ENCODE data around the gene CALML3.
"Not testable (repeated sequence)": the region's sequence is repeated elsewhere in the genome, so short reads cannot be mapped to it uniquely, and the experiment has no call there.

CALML3 gene

DNA sequence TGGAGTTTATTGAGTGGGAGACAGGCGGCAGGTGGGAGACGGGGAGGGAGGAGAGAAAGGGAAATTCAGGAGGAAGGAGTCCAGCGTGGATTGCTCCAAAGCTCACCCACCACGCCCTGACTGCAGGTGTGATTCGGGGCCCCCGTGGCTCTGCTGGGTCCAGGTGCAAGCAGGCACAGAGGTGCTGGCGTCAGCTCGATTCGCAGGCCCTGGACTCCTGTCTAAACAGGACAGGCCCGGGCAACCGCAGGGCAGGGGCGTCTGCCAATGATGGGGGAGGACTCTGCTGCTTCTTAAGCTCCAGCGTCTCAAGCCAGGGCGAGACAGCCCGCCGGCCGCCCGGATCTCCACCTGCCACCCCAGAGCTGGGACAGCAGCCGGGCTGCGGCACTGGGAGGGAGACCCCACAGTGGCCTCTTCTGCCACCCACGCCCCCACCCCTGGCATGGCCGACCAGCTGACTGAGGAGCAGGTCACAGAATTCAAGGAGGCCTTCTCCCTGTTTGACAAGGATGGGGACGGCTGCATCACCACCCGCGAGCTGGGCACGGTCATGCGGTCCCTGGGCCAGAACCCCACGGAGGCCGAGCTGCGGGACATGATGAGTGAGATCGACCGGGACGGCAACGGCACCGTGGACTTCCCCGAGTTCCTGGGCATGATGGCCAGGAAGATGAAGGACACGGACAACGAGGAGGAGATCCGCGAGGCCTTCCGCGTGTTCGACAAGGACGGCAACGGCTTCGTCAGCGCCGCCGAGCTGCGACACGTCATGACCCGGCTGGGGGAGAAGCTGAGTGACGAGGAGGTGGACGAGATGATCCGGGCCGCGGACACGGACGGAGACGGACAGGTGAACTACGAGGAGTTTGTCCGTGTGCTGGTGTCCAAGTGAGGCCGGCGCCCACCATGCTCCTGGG lies at the start of gene CALML3:
Gene CALML3, plus strand, starts transcription at position 321 of the 920 bp plus-strand sequence. Its CDS starts 125 bp downstream, at position 446.
- no peak for DNase-seq (ENCODE audit: low spot score in 2 of 2)
- in situ Hi-C loops (cut with MboI; ENCODE audit: low sequenced_read_pairs): no loop called here
- no peaks in the 10 kb centered on the region for H3K27me3 ChIP-seq (ENCODE audit: low read depth)
- H3K36me3 ChIP-seq (replicated peaks): no peaks in the 10 kb centered on the region
- no peak within 1 kb of the TSS for H3K4me3 ChIP-seq
- H3K9me3 ChIP-seq: no peaks in the 10 kb centered on the region
- H3K4me1 ChIP-seq: no peaks in the 10 kb centered on the region

DNA sequence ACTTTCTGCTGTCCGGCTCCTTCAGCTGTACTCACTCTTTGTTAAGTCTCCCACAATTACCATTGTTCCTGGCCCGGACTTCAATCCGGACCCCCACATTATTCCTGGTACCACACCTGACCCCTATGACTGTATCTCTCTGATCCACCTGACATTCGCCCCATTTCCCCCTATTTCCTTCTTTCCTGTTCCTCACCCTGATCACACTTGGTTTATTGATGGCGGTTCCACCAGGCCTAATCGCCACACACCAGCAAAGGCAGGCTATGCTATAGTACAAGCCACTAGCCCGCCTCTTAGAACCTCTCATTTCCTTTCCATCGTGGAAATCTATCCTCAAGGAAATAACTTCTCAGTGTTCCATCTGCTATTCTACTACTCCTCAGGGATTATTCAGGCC lies 49.7 kb upstream of the CALML3 start:
- H3K4me3 ChIP-seq; in situ Hi-C loops (cut with MboI; ENCODE audit: low sequenced_read_pairs); H3K36me3 ChIP-seq (replicated peaks); H3K27me3 ChIP-seq (ENCODE audit: low read depth); H3K4me1 ChIP-seq; DNase-seq (ENCODE audit: low spot score in 2 of 2); H3K9me3 ChIP-seq: not testable (repeated sequence)

DNA sequence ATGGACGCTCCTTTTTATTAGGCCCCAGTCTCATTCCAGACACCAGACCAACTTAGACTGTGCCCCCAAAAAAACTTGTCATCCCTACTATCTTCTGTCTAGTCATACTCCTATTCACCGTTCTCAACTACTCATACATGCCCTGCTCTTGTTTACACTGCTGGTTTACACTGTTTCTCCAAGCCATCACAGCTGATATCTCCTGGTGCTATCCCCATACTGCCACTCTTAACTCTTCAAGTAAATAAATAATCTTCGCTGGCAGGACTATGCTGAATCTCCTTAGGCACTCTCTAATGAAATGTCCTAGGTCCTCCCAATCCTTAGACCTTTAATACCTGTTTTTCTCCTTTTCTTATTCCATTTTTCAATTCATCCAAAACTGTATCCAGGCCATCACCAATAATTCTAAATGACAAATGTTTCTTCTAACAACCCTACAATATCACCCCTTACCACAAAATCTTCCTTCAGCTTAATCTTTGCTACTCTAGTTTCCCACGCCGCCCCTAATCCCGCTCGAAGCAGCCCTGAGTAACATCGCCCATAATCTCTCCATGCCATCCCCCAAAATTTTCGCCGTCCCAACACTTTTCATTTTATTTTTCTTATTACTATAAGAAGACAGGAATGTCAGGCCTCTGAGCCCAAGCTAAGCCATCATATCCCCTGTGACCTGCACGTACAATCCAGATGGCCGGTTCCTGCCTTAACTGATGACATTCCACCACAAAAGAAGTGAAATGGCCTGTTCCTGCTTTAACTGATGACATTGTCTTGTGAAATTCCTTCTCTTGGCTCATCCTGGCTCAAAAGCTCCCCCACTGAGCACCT lies 48.6 kb upstream of the CALML3 start:
- H3K4me1 ChIP-seq; in situ Hi-C loops (cut with MboI; ENCODE audit: low sequenced_read_pairs); H3K9me3 ChIP-seq; DNase-seq (ENCODE audit: low spot score in 2 of 2); H3K4me3 ChIP-seq; H3K36me3 ChIP-seq (replicated peaks); H3K27me3 ChIP-seq (ENCODE audit: low read depth): not testable (repeated sequence)

DNA sequence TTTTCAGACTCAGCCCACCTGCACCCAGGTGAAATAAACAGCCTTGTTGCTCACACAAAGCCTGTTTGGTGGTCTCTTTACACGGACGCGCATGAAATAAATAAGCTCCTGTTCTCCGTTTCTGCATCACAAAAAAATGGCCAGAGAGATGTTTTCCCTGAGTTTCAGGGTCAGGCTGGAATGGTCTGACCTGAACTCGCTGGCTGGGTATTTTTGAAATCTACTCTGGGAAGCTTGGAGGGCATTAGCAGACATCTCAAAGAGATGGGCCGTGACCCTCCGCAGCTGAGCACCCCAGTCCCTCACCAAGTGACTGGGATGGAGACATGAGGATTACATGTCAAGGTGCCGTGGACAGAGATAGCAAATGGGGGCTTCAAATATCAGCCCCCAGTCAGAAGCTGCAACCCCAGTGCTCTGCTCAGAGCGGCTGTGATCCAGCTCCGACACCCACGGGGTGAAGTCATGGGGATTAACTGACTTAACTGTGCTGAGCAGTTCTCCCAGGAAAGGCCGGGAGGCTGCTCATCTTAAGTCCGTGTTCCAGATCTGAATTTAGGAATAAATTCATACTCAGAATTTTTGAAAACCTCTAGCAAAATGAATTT lies 47.7 kb upstream of the CALML3 start:
- in situ Hi-C loops (cut with MboI; ENCODE audit: low sequenced_read_pairs): no loop called here
- no peak for DNase-seq (ENCODE audit: low spot score in 2 of 2)
- Histone ChIP-seq H3K4me1 (no peaks in the 10 kb centered on the region), H3K4me3 (no peak overlapping the region), H3K36me3 (replicated peaks) (no peaks in the 10 kb centered on the region), H3K27me3 (ENCODE audit: low read depth) (no peaks in the 10 kb centered on the region), H3K9me3 (no peaks in the 10 kb centered on the region; the same call in 1 of the 2 replicates)

DNA sequence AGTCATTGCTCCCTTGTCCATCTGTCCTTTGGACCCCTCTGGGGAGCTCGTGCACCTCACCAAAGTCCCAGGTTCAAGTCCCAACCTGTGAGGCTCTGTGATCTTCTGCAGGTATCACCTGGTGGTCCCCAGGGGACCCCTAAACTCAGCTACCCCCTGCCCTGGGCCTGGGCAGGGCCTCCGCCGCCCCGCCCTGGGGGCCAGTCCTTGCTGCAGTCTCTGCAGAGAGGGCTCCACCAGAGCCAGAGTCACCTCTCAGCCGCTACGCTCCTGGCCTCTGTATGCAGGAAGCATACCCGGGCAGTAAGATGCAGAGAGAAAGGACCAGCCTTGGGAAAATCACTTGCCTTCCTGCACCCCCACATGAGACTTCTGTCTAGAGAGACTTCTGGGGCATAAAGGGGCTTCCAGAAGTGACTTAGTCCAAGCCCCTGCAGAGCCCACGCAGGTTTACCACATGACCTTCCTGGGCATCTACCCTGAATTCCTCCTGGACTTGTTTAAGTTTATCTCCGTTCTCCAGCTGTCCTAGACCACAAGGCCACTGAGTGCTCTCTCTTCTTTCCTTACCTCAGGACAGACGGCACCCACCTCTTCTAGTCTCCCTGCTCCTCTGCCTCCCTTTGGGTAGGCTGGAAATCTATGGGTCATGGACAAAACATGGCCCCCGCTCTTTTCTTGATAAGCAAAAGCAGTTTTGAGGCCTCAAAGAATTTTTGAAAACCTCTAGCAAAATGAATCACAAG lies 46.6 kb upstream of the CALML3 start:
- Histone ChIP-seq H3K9me3 (no peaks in the 10 kb centered on the region; the same call in 1 of the 2 replicates), H3K27me3 (ENCODE audit: low read depth) (no peaks in the 10 kb centered on the region), H3K4me1 (no peaks in the 10 kb centered on the region), H3K36me3 (replicated peaks) (no peaks in the 10 kb centered on the region), H3K4me3 (no peak overlapping the region)
- DNase-seq (ENCODE audit: low spot score in 2 of 2): no peak
- in situ Hi-C loops (cut with MboI; ENCODE audit: low sequenced_read_pairs): no loop called here

DNA sequence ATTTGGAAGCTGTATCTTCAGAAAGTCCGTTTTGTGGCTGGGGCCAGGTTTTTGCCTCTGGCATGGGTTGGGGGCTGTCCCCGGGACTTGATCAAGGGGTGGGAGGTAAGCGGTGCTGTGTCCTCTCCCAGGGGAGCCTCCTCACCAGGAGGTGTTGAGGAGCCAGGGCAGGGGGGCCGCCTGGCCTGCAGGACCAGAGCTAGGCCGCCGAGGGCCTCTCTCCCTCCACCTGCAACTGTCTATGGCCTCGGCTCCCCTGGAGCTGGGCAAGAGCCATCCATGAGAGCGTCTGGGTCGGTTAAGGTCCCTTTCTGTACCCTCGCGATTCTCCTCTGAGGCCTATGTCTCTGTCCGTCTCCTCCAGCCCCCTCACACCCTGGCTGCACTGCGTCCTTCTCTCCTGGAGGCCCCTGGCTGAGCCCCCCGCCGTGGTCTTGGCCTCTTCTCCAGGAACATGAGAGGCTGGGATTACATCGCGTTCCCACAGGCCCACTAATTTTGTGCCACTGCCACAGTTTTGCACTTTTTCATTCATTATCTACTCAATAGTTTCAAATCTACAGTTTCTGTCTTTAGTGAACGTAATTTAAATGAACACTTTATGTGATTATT lies 46.0 kb upstream of the CALML3 start:
- no peak overlapping the region for H3K4me3 ChIP-seq
- in situ Hi-C loops (cut with MboI; ENCODE audit: low sequenced_read_pairs): no loop called here

DNA sequence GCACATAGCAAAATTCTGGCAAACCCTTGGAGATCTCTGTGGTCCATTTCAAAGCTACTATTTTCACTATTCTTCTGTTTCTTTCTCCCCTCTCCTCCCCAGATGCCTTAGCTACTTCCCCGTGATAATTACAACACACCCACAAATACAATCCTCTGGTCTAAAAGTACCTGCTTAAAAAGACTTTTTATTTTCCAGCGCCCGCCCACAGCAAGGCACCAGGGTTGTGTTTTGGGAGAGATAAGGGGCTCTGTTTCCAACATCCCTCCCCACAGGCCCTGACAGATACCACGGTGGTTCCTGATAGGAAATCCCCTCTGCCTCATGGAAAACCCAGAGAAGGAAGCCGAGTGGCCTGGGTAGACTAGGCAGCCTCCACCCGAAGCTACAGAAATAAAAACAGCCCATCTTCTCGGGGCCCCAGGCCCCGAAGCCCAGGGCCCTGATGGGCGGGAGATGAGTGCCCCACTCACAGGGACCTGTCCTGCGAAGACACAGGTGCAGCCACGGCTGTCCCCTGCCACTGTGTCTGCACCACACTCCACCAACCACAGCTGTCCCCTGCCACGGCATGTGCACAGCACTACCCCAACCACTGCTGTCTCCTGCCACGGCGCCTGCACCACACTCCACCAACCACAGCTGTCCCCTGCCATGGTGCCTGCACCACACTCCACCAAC lies 45.1 kb upstream of the CALML3 start:
- no peak overlapping the region for H3K4me3 ChIP-seq
- H3K36me3 ChIP-seq (replicated peaks): no peaks in the 10 kb centered on the region
- no peak for DNase-seq (ENCODE audit: low spot score in 2 of 2)
- no peaks in the 10 kb centered on the region for H3K27me3 ChIP-seq (ENCODE audit: low read depth)
- H3K9me3 ChIP-seq: no peaks in the 10 kb centered on the region; the same call in 1 of the 2 replicates
- in situ Hi-C loops (cut with MboI; ENCODE audit: low sequenced_read_pairs): no loop called here
- no peaks in the 10 kb centered on the region for H3K4me1 ChIP-seq

More for the DNA sequence above, 46.0 kb upstream of the CALML3 start:
- no peak for DNase-seq (ENCODE audit: low spot score in 2 of 2)
- H3K36me3 ChIP-seq (replicated peaks): no peaks in the 10 kb centered on the region
- no peaks in the 10 kb centered on the region for H3K4me1 ChIP-seq
- H3K9me3 ChIP-seq: no peaks in the 10 kb centered on the region; the same call in 1 of the 2 replicates
- no peaks in the 10 kb centered on the region for H3K27me3 ChIP-seq (ENCODE audit: low read depth)

DNA sequence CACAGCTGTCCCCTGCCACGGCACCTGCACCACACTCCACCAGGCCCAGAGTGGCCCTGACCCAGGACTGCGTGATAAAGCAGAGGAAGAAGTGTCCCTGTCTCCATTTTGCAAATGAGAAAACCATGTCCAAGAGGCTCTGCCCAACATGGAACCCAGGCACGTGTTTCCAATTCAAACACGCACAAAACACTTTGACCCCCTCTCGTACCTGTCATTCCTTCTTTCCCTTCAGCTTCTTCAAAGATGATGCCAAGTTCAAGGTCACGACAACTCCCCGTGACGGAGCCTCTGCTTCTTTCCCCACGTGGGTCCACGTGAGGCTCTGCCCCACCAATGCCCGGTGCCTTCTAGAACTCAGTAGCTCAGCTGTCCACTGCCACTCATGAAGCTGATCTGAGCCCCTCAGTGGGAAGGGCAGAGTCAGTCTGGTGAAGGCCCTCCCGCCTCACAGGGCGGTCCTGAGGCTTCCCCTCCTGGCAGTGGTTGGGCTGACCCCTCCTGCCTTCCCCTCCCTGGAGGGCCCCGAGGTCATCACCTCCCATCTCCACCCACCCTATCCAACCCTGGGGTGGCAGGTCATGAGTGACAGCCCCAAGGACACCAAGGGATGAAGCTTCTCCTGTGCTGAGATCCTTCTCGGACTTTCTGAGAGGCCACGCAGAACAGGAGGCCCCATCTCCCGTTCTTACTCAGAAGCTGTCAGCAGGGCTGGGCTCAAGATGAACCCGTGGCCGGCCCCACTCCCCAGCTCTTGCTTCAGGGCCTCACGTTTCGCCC lies 44.4 kb upstream of the CALML3 start:
- in situ Hi-C loops (cut with MboI; ENCODE audit: low sequenced_read_pairs): no loop called here
- no peak overlapping the region for H3K4me3 ChIP-seq
- H3K4me1 ChIP-seq: no peaks in the 10 kb centered on the region
- no peaks in the 10 kb centered on the region for H3K36me3 ChIP-seq (replicated peaks)
- DNase-seq (ENCODE audit: low spot score in 2 of 2): no peak
- H3K27me3 ChIP-seq (ENCODE audit: low read depth): no peaks in the 10 kb centered on the region
- H3K9me3 ChIP-seq: no peaks in the 10 kb centered on the region; the same call in 1 of the 2 replicates

DNA sequence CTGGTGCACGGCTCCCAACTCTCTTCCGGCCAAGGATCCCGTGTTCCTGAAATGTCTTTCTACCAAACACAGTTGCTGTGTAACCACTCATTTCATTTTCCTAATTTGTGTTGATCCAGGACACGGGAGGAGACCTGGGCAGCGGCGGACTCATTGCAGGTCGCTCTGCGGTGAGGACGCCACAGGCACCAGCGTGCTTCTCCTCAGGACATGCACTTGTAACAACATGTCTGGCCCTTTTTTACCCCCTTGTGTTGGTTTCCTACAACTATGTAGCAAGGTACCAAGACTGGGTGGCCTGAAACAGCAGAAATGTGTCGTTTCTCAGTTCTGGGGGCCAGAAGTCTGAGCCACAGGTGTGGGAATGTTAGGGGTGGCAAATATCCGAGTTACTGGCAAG lies 43.6 kb upstream of the CALML3 start:
- Histone ChIP-seq H3K36me3 (replicated peaks) (no peaks in the 10 kb centered on the region), H3K4me3 (no peak overlapping the region), H3K27me3 (ENCODE audit: low read depth) (no peaks in the 10 kb centered on the region), H3K4me1 (no peaks in the 10 kb centered on the region), H3K9me3 (no peaks in the 10 kb centered on the region; the same call in 1 of the 2 replicates)
- in situ Hi-C loops (cut with MboI; ENCODE audit: low sequenced_read_pairs): no loop called here
- no peak for DNase-seq (ENCODE audit: low spot score in 2 of 2)

DNA sequence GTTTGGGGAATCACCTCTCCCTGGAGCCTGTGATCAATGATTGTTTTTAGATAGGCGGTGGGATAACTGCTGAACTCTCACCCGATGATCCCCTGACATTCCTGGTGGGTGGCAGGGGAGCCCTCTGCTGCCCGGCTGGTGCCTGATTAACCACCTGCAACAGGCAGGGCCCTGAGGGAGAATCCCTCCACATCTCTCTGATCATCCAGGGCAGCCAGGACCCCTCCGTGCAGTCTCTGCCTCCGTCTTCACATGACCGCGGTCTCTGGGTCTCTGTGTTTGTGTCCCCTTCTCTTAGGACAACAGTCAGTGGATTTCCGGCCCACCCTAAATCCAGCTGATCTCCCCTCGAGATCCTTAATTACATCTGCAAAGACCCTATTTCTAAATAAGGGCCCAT lies 42.7 kb upstream of the CALML3 start:
- in situ Hi-C loops (cut with MboI; ENCODE audit: low sequenced_read_pairs): no loop called here
- no peak for DNase-seq (ENCODE audit: low spot score in 2 of 2)
- Histone ChIP-seq H3K36me3 (replicated peaks) (no peaks in the 10 kb centered on the region), H3K9me3 (no peaks in the 10 kb centered on the region; the same call in 1 of the 2 replicates), H3K4me1 (no peaks in the 10 kb centered on the region), H3K27me3 (ENCODE audit: low read depth) (no peaks in the 10 kb centered on the region), H3K4me3 (no peak overlapping the region)

DNA sequence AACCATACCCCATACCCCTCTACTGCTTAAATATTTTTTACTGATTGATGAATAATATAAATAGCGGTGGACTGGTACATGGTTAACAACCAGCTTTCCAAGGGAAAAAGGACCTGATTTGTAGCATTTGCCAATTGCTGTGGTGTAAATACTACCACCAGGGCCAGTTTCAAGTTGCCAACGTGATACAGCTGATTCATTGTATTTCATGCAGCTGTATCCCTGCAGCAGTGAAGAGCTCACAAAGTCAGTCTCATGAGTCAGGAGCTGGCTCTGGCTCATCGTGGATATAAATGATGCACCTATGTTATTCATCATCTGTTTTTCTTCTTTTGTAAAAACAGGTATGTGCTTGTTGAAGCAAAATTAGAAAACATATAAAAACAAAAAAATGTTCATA lies 40.6 kb upstream of the CALML3 start:
- Histone ChIP-seq H3K27me3 (ENCODE audit: low read depth) (no peaks in the 10 kb centered on the region), H3K9me3 (no peaks in the 10 kb centered on the region; the same call in 1 of the 2 replicates), H3K4me3 (no peak overlapping the region), H3K4me1 (no peaks in the 10 kb centered on the region), H3K36me3 (replicated peaks) (no peaks in the 10 kb centered on the region)
- DNase-seq (ENCODE audit: low spot score in 2 of 2): no peak
- in situ Hi-C loops (cut with MboI; ENCODE audit: low sequenced_read_pairs): no loop called here

DNA sequence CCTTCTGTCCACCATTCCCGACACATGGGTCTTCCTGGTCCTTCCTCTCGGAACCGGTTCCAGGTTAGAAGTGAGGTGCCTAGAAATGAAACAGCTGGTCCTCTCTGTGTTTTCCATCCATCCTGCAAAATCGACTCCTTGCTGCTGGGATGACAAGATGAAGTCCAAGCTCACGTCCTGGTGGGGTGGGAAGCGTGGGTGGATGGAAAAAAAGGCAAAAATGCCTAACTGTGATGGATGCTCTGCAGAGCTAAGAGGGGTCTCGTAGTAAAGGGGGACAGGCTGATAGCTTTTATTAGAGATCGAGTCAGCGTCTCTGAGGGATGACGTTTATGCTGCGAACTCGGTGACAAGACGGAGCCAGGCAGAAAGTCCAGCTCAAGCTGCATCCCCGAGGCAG lies 39.5 kb upstream of the CALML3 start:
- no peaks in the 10 kb centered on the region for H3K4me1 ChIP-seq
- no peak for DNase-seq (ENCODE audit: low spot score in 2 of 2)
- no peaks in the 10 kb centered on the region for H3K36me3 ChIP-seq (replicated peaks)
- no peaks in the 10 kb centered on the region for H3K27me3 ChIP-seq (ENCODE audit: low read depth)
- H3K9me3 ChIP-seq: no peaks in the 10 kb centered on the region; the same call in 1 of the 2 replicates
- in situ Hi-C loops (cut with MboI; ENCODE audit: low sequenced_read_pairs): no loop called here
- no peak overlapping the region for H3K4me3 ChIP-seq
